GM12878 (cell line): ENCODE results near the gene RAB15. TPM values are rescaled to one million over a fixed set of nuclear protein-coding genes. Genes with fewer than 3 reads are reported as not detected.

ENCODE experiments used
- ATAC-seq: fragments of 200-7000 bp; cut with Tn5 transposase; 3 replicates; pipeline ENCODE4 v1.9.1; 2020; ENCODE audit warnings: mild to moderate bottlenecking, moderate library complexity
- BruUV-seq: library from RNA; stranded (reverse); fragments of 400-500 nt; replicated peaks from 2 replicates; lab custom pipeline; 2021; lab: Mats Ljungman, UMichigan
- CTCF ChIA-PET: fragments of 300-600 bp; sonication (Branson Sonifier 250); formaldehyde crosslinking; extraction: SDS; loops from one replicate; lab custom pipeline; 2021; ENCODE audit warnings: inconsistent platforms; lab: Yijun Ruan, JAX
- POLR2A ChIA-PET: fragments of 350-600 bp; formaldehyde crosslinking; extraction: SDS; loops from one replicate; lab custom pipeline; 2021; ENCODE audit warnings: inconsistent platforms; lab: Charles Lee
- RAD21 ChIA-PET: fragments of 300-600 bp; sonication (Branson Sonifier 250); formaldehyde crosslinking; loops from one replicate; lab custom pipeline; 2023; ENCODE audit warnings: antibody characterized with exemption; ENCODE audit not compliant: unreplicated experiment; lab: Charles Lee
- SMC1A ChIA-PET: fragments of 300-600 bp; sonication (Branson Sonifier 250); formaldehyde crosslinking; loops from one replicate; lab custom pipeline; 2023; ENCODE audit not compliant: unreplicated experiment, uncharacterized antibody; lab: Charles Lee
- DNase-seq: peaks from one replicate; pipeline ENCODE4 v3.0.0-alpha.2; 2011; ENCODE audit warnings: low read depth, low spot score
- FAIRE-seq: peaks from 3 replicates; lab custom pipeline; 2011; peaks lifted over from hg19 to GRCh38; lab: Jason Lieb, UNC
- H2AFZ ChIP-seq: 2 replicates; pipeline ENCODE4 v1.6.0; 2011; ENCODE audit warnings: low read depth, low read length, control low read depth; ENCODE audit not compliant: control insufficient read depth
- H3K27ac ChIP-seq: 2 replicates; pipeline ENCODE4 v1.5.1; 2011; ENCODE audit warnings: control low read depth; ENCODE audit not compliant: control insufficient read depth, insufficient read depth
- H3K27me3 ChIP-seq, 2 experiments: replicated peaks in 1 of 2; 2 replicates each; pipeline versions ENCODE4 v1.6.0 to v1.6.1; 2011; ENCODE audit warnings: low read length in 1 of 2; ENCODE audit not compliant: control insufficient read depth in 2 of 2, insufficient read depth in 2 of 2
- H3K36me3 ChIP-seq, 2 experiments: 2 replicates each; pipeline ENCODE4 v1.5.1; 2011; ENCODE audit warnings: low read length in 1 of 2; ENCODE audit not compliant: control insufficient read depth in 2 of 2, insufficient read depth in 2 of 2
- H3K4me1 ChIP-seq: 2 replicates; pipeline ENCODE4 v1.6.1; 2011; ENCODE audit warnings: mild to moderate bottlenecking, low read length, moderate library complexity, mixed read lengths; ENCODE audit not compliant: control insufficient read depth, insufficient read depth
- H3K4me2 ChIP-seq: 2 replicates; pipeline ENCODE4 v1.6.0; 2011; ENCODE audit warnings: control low read depth; ENCODE audit not compliant: control insufficient read depth, insufficient read depth
- H3K4me3 ChIP-seq: fragments of 200-600 bp; sonication (generic); 2 replicates; pipeline ENCODE4 v1.5.1; 2016
- H3K79me2 ChIP-seq: 2 replicates; pipeline ENCODE4 v1.6.0; 2011; ENCODE audit warnings: low read length; ENCODE audit not compliant: control insufficient read depth, insufficient read depth
- H3K9ac ChIP-seq: 2 replicates; pipeline ENCODE4 v1.8.0; 2011; ENCODE audit warnings: low read length, control low read depth, mixed read lengths; ENCODE audit not compliant: control insufficient read depth, insufficient read depth
- H3K9me3 ChIP-seq: replicated peaks from 3 replicates; pipeline ENCODE4 v1.5.1; 2011; ENCODE audit warnings: mild to moderate bottlenecking, low read length; ENCODE audit not compliant: control insufficient read depth, insufficient read depth
- H4K20me1 ChIP-seq: 2 replicates; pipeline ENCODE4 v1.6.0; 2011; ENCODE audit not compliant: control insufficient read depth, insufficient read depth
- IKZF1 ChIP-seq: fragments of 450-650 bp; conservative IDR thresholded peaks from 2 replicates; pipeline ENCODE4 v1.6.1; 2017; ENCODE audit warnings: antibody characterized with exemption, mild to moderate bottlenecking
- IKZF2 ChIP-seq, 2 experiments: fragments of 450-650 bp; IDR thresholded peaks; 2 replicates each; pipeline ENCODE4 v1.6.1; 2017; ENCODE audit warnings: mild to moderate bottlenecking in 2 of 2, moderate library complexity in 2 of 2
- KLF5 ChIP-seq: fragments of 450-650 bp; IDR thresholded peaks from 2 replicates; pipeline ENCODE4 v1.6.1; 2014; ENCODE audit warnings: mild to moderate bottlenecking; ENCODE audit not compliant: partially characterized antibody
- LARP7 ChIP-seq: fragments of 450-650 bp; IDR thresholded peaks from 2 replicates; pipeline ENCODE4 v1.6.1; 2017; ENCODE audit warnings: mild to moderate bottlenecking
- MYB ChIP-seq: fragments of 150-350 bp; IDR thresholded peaks from 2 replicates; pipeline ENCODE4 v1.6.1; 2014; ENCODE audit warnings: mild to moderate bottlenecking, low read depth, low read length, borderline replicate concordance
- NFIC ChIP-seq: IDR thresholded peaks from 2 replicates; pipeline ENCODE4 v1.6.1; 2012; ENCODE audit warnings: low read depth, mild to moderate bottlenecking, inconsistent platforms, low read length, moderate library complexity
- PML ChIP-seq: IDR thresholded peaks from 2 replicates; pipeline ENCODE4 v1.6.1; 2012; ENCODE audit warnings: low read length, inconsistent platforms
- RAD21 ChIP-seq: IDR thresholded peaks from 2 replicates; pipeline ENCODE4 v1.6.1; 2011; ENCODE audit warnings: mild to moderate bottlenecking, low read depth, low read length, moderate library complexity; ENCODE audit not compliant: insufficient read depth
- RB1 ChIP-seq: fragments of 450-650 bp; formaldehyde crosslinking; IDR thresholded peaks from 2 replicates; pipeline ENCODE4 v1.6.1; 2017; ENCODE audit warnings: mild to moderate bottlenecking, borderline replicate concordance
- RBBP5 ChIP-seq: fragments of 200-600 bp; sonication (generic); conservative IDR thresholded peaks from 2 replicates; pipeline ENCODE4 v1.6.1; 2016
- RCOR1 ChIP-seq: conservative IDR thresholded peaks from 2 replicates; pipeline ENCODE4 v1.6.1; 2012; ENCODE audit warnings: low read depth, low read length, improper control_type of control experiment
- RUNX3 ChIP-seq: IDR thresholded peaks from 2 replicates; pipeline ENCODE4 v1.6.1; 2012; ENCODE audit warnings: low read length, inconsistent platforms
- SREBF2 ChIP-seq: IDR thresholded peaks from 2 replicates; pipeline ENCODE4 v1.6.1; 2012; ENCODE audit warnings: mild to moderate bottlenecking, low read length
- STAT1 ChIP-seq: fragments of 450-650 bp; conservative IDR thresholded peaks from 2 replicates; pipeline ENCODE4 v1.6.1; 2014; ENCODE audit warnings: antibody characterized with exemption, mild to moderate bottlenecking
- WGBS: methylation state at CpG from one replicate; pipeline ENCODE4 v1.1.6; 2016; ENCODE audit warnings: low lambda C conversion rate; ENCODE audit not compliant: insufficient replicate concordance, insufficient coverage; ENCODE audit errors: missing lambda C conversion rate; 5-methylcytosine and 5-hydroxymethylcytosine counted together
- in situ Hi-C: fragments of 300-500 bp; cut with MboI; formaldehyde crosslinking; loops from 9 replicates; pipeline ENCODE4 v1.14.3; 2018; ENCODE audit warnings: mixed read lengths
- intact Hi-C: fragments of 100-400 bp; cut with micrococcal nuclease; formaldehyde crosslinking; loops from one replicate; pipeline ENCODE4 v1.14.2; 2022; ENCODE audit not compliant: unreplicated experiment
- polyA plus RNA-seq, 11 experiments: library from polyadenylated mRNA; depleted of rRNA in 4 of 11; unstranded in 6 of 11; stranded (reverse) in 5 of 11; fragments of >200 nt; fragmentation: Nextera tagmentation in 4 of 11; fragmentation: Illumina TruSeq in 1 of 11; extraction: Ambion mirVana in 4 of 11; extraction: Trizol in 1 of 11; gene quantifications; 1 replicate in 1 of 11; 2 replicates in 10 of 11; pipeline versions ENCODE4 v1.2.1 to v1.2.3, GENCODE V29; 2011 to 2016; ENCODE audit warnings: inconsistent platforms in 2 of 11, missing spikeins in 2 of 11, low read depth in 1 of 11
- total RNA-seq, 4 experiments: library from RNA; depleted of rRNA in 3 of 4; stranded (reverse); fragments of >200 nt in 3 of 4; fragmentation: Illumina TruSeq in 1 of 4; extraction: Trizol in 1 of 4; gene quantifications; 2 replicates each; pipeline versions ENCODE4 v1.2.1 to v1.2.3, GENCODE V29; 2013 to 2021

RAB15 gene
- total and polyA plus RNA-seq, 10 of the 15 experiments (the other 5 are each of a cell fraction or from before 2014, with no cell fraction given) = 0.32 to 3.9 (median 2.1) TPM

GRCh38 chr14:64926398-64926995 lies 45.6 kb downstream of the RAB15 start:
- CTCF ChIA-PET = interaction anchor here (1.1 to 2.4 kb wide), 5 partner anchors 10 to 39 kb away, joined by 3 to 9 read pairs (median 3); no protein-coding TSS in a partner anchor

GRCh38 chr14:64923015-64923414 lies 49.1 kb downstream of the RAB15 start:
- Histone ChIP-seq H3K4me3 (no peak overlapping the region), H3K27ac (no peak overlapping the region), H3K4me1 (peaks cover 3% of the 10 kb centered on the region), H3K9ac (no peak overlapping the region), H3K36me3 (peaks cover 2 to 17% of the 10 kb centered on the region in 2 experiments; a peak in 2 of 4 replicates), H3K4me2 (no peak overlapping the region), H3K79me2 (peaks cover 28% of the 10 kb centered on the region), H4K20me1 (no peaks in the 10 kb centered on the region), H3K27me3 (no peaks in the 10 kb centered on the region), H2AFZ (no peak overlapping the region), H3K9me3 (no peaks in the 10 kb centered on the region; the same call in 2 of the 3 replicates)
- CTCF ChIA-PET = interaction anchor here (1.1 to 2.9 kb wide), 3 partner anchors 9 to 31 kb away, joined by 3 to 10 read pairs (median 9); no protein-coding TSS in a partner anchor
- DNase-seq (no peak), ATAC-seq (no peak), FAIRE-seq (no peak)
- intact Hi-C loops = no loop called here
- RAD21 ChIA-PET = interaction anchor here (0.7 to 1.2 kb wide), 2 partner anchors 13 to 579 kb away, joined by 3 read pairs; no protein-coding TSS in a partner anchor
- SMC1A ChIA-PET = interaction anchor here (0.7 to 2.9 kb wide), 3 partner anchors 9 to 32 kb away, joined by 3 to 14 read pairs (median 5); no protein-coding TSS in a partner anchor
- no TSS peak for BruUV-seq
- TF ChIP-seq MYB (no peak), STAT1 (no peak), KLF5 (no peak), NFIC (no peak), RCOR1 (no peak)
- WGBS = 81% methylated on average over 3 of the region's 3 CpGs
- POLR2A ChIA-PET = no interaction called here
- in situ Hi-C loops = no loop called here

More at GRCh38 chr14:64926398-64926995, 45.6 kb downstream of the RAB15 start:
- intact Hi-C loops = no loop called here
- H3K27me3 ChIP-seq = no peaks in the 10 kb centered on the region
- H3K4me1 ChIP-seq = peaks cover 17% of the 10 kb centered on the region
- 90% methylated on average over 4 of the region's 4 CpGs for WGBS
- no peak for FAIRE-seq
- no peaks in the 10 kb centered on the region for H3K9me3 ChIP-seq
- H3K9ac ChIP-seq = no peak overlapping the region
- H4K20me1 ChIP-seq = no peaks in the 10 kb centered on the region
- BruUV-seq = TSS peak; percentile 4
- H2AFZ ChIP-seq = no peak overlapping the region
- H3K4me2 ChIP-seq = no peak overlapping the region
- TF ChIP-seq RAD21 = no peak
- no peak for TF ChIP-seq RBBP5
- TF ChIP-seq IKZF1 = no peak
- TF ChIP-seq RUNX3 = no peak
- no peak for TF ChIP-seq PML
- TF ChIP-seq LARP7 = no peak
- no peak for TF ChIP-seq IKZF2 (IDR thresholded peaks at IDR 0.05)
- no peak for TF ChIP-seq SREBF2
- TF ChIP-seq RB1 = no peak
- POLR2A ChIA-PET = interaction anchor here (0.6 to 1.7 kb wide), 2 partner anchors 8 to 26 kb away, joined by 3 to 6 read pairs; no protein-coding TSS in a partner anchor
- H3K36me3 ChIP-seq = peaks cover 2 to 16% of the 10 kb centered on the region in 2 experiments; a peak in 2 of 4 replicates
- SMC1A ChIA-PET = interaction anchor here (1.6 to 4.8 kb wide), 3 partner anchors 10 to 27 kb away, joined by 7 to 25 read pairs (median 12); partner anchors contain the start of gene CHURC1
- H3K79me2 ChIP-seq = peaks cover 6% of the 10 kb centered on the region
- RAD21 ChIA-PET = interaction anchor here (0.8 to 1.6 kb wide), 3 partner anchors 12 to 15 kb away, joined by 3 to 6 read pairs (median 4); no protein-coding TSS in a partner anchor
- in situ Hi-C loops = no loop called here
- DNase-seq = no peak
- no peak overlapping the region for H3K4me3 ChIP-seq
- ATAC-seq = no peak
- no peak overlapping the region for H3K27ac ChIP-seq
